Suprapubic skin (tissue), 3 donors: ENCODE data around the gene MICALL2.

Experiments used
- CTCF ChIP-seq, 2 donors: fragments of 200-600 bp in 1 of 2; fragments of 450-650 bp in 1 of 2; sonication (generic) in 1 of 2; IDR thresholded peaks; one replicate each; pipeline ENCODE4 v1.5.1; 2016 to 2019; ENCODE audit warnings: antibody characterized with exemption in 2 of 2, mild to moderate bottlenecking in 1 of 2, moderate library complexity in 1 of 2
- POLR2A ChIP-seq, 2 donors: fragments of 450-650 bp; IDR thresholded peaks; one replicate each; pipeline ENCODE4 v1.6.1; 2017; ENCODE audit warnings: antibody characterized with exemption in 2 of 2, mild to moderate bottlenecking in 2 of 2, moderate library complexity in 2 of 2

DNA sequence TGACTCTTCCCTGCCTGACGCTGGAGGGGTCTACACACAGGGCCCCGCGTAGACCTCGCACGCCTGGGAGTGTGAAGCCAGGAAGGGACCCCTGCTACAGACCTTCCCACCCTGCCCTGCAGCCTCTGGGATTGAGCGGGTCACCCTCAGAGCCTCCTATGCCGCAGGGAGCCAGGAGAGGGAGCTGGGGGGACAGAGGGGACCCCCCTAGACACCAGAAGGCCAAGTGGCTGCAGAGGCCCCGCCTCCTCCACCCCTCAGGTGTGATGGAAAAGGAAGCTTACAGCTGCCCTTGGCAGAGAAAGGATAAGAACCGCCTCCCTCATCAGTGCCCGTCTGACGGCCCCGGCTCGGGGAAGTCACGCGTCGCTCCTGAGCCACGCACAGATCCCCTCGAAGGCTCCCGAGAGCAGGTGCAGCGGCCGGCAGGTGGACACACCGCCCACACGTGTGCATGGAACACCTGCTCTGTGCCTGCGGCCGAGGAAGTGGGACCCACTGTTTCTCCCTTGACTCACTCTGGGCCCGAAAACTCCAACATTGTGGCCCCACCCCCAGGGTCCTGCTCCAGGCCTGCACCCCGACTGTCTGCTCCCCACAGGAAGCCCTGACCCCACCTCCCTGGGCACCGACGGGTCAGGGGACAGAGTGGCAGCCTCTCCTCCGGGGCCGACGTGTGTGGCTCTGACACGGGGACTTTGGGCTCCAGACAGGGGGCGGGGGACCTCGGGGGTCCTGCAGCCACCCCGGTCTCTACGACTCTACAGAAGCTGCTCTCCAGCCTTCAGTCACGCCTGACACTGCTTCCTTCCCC is 73.3 kb downstream of the MICALL2 start:
- TF ChIP-seq POLR2A (IDR thresholded peaks at IDR 0.05) (no peak), CTCF (IDR thresholded peaks at IDR 0.05) (no peak)
